Natural killer cell (primary cell): ENCODE data around the gene PCDHB13. TPM values are rescaled to one million over a fixed set of nuclear protein-coding genes. Genes with fewer than 3 reads are reported as not detected.
"Not testable (repeated sequence)": the region's sequence is repeated elsewhere in the genome, so short reads cannot be mapped to it uniquely, and the experiment has no call there.

Experiments used
- ATAC-seq, 3 donors: fragments of 150-1000 bp in 2 of 3; fragments of 200-7000 bp in 1 of 3; cut with Tn5 transposase; 1 replicate in 1 of 3; 2 replicates in 2 of 3; pipeline ENCODE4 v1.10.0; 2021; ENCODE audit warnings: mild to moderate bottlenecking in 2 of 3, moderate library complexity in 2 of 3
- DNase-seq, 2 donors: peaks; one replicate each; pipeline versions ENCODE4 v3.0.0 to v3.0.0-alpha.2; 2013 to 2021; ENCODE audit warnings: mixed read lengths in 1 of 2
- H3K27ac ChIP-seq: one replicate; pipeline ENCODE4 v1.5.1; 2013; ENCODE audit warnings: mild to moderate bottlenecking, low read length
- H3K27me3 ChIP-seq: one replicate; pipeline ENCODE4 v1.6.1; 2013; ENCODE audit warnings: low read length; ENCODE audit not compliant: control insufficient read depth, insufficient read depth
- H3K36me3 ChIP-seq: one replicate; pipeline ENCODE4 v1.6.1; 2013; ENCODE audit warnings: low read length; ENCODE audit not compliant: control insufficient read depth, insufficient read depth
- H3K4me1 ChIP-seq: one replicate; pipeline ENCODE4 v1.6.1; 2013; ENCODE audit warnings: low read length; ENCODE audit not compliant: control insufficient read depth, insufficient read depth
- H3K4me3 ChIP-seq: one replicate; pipeline ENCODE4 v1.5.1; 2013; ENCODE audit warnings: low read length
- H3K9me3 ChIP-seq: one replicate; pipeline ENCODE4 v1.6.1; 2013; ENCODE audit warnings: low read length; ENCODE audit not compliant: control insufficient read depth, insufficient read depth
- H3K27ac Mint-ChIP-seq, 2 donors: one replicate each; pipeline ENCODE4 v1.8.0; 2022; ENCODE audit warnings: mild to moderate bottlenecking in 2 of 2, mixed read lengths in 2 of 2, moderate library complexity in 1 of 2
- H3K27me3 Mint-ChIP-seq, 2 donors: one replicate each; pipeline ENCODE4 v1.8.0; 2022; ENCODE audit warnings: low read depth in 2 of 2, mixed read lengths in 2 of 2
- H3K36me3 Mint-ChIP-seq: one replicate; pipeline ENCODE4 v1.8.0; 2022; ENCODE audit warnings: mixed read lengths
- H3K4me1 Mint-ChIP-seq, 2 donors: one replicate each; pipeline ENCODE4 v1.8.0; 2022; ENCODE audit warnings: mixed read lengths in 2 of 2
- H3K4me3 Mint-ChIP-seq: one replicate; pipeline ENCODE4 v1.8.0; 2022; ENCODE audit warnings: mild to moderate bottlenecking, moderate library complexity, mixed read lengths
- H3K9me3 Mint-ChIP-seq, 2 donors: one replicate each; pipeline ENCODE4 v1.8.0; 2022; ENCODE audit warnings: mixed read lengths in 2 of 2
- CTCF ChIP-seq: fragments of 200-600 bp; IDR thresholded peaks from one replicate; pipeline ENCODE4 v1.8.0; 2022; ENCODE audit warnings: antibody characterized with exemption
- WGBS: methylation state at CpG from one replicate; pipeline ENCODE4 v1.1.7; 2013; ENCODE audit warnings: missing lambda C conversion rate; ENCODE audit not compliant: insufficient coverage; 5-methylcytosine and 5-hydroxymethylcytosine counted together
- intact Hi-C: fragments of 100-400 bp; cut with micrococcal nuclease; formaldehyde crosslinking; loops from one replicate; pipeline ENCODE4 v1.14.2; 2022
- total RNA-seq, 4 donors: library from RNA; stranded (reverse); fragments of 120-200 nt in 1 of 4; gene quantifications; one replicate each; pipeline versions ENCODE4 v1.2.3 to v1.2.4, GENCODE V29; 2013 to 2022

The PCDHB13 gene
- total RNA-seq, 3 donors from 2014 or later (not counting 1 experiment from before 2014, with no cell fraction given): not detected

- H3K4me3 Mint-ChIP-seq: no peak overlapping the region
- H3K4me3 ChIP-seq: no peak overlapping the region
- 32% methylated on average over 31 of the region's 32 CpGs for WGBS
- peaks cover 11 to 16% of the 10 kb centered on the region in 2 donors for H3K9me3 Mint-ChIP-seq
- peaks cover 23% of the 10 kb centered on the region for H3K27me3 ChIP-seq
- peaks cover 0 to 6% of the 10 kb centered on the region in 2 donors for H3K27me3 Mint-ChIP-seq
- ATAC-seq (no peak), DNase-seq (no peak)
- H3K4me1 ChIP-seq: no peaks in the 10 kb centered on the region
- intact Hi-C loops: no loop called here
- peaks cover 20% of the 10 kb centered on the region for H3K36me3 Mint-ChIP-seq
- no peak overlapping the region for H3K27ac ChIP-seq
- H3K4me1 Mint-ChIP-seq: no peaks in the 10 kb centered on the region
- no peak for TF ChIP-seq CTCF
- no peaks in the 10 kb centered on the region for H3K36me3 ChIP-seq
- peaks cover 45% of the 10 kb centered on the region for H3K9me3 ChIP-seq
- no peak overlapping the region for H3K27ac Mint-ChIP-seq
Measured at GRCh38 chr5:141236516-141237313, 23.0 kb downstream of the PCDHB13 start.

- no peak for DNase-seq
- no peak overlapping the region for H3K27ac ChIP-seq
- no peaks in the 10 kb centered on the region for H3K4me1 ChIP-seq
- Mint-ChIP-seq H3K36me3 (peaks cover 36% of the 10 kb centered on the region), H3K27ac (no peak overlapping the region), H3K4me1 (no peaks in the 10 kb centered on the region), H3K4me3 (no peak overlapping the region), H3K27me3 (peaks cover 0 to 10% of the 10 kb centered on the region in 2 donors), H3K9me3 (peaks cover 9 to 16% of the 10 kb centered on the region in 2 donors)
- TF ChIP-seq CTCF: no peak
- no peaks in the 10 kb centered on the region for H3K36me3 ChIP-seq
- no peak for ATAC-seq
- H3K9me3 ChIP-seq: peaks cover 55% of the 10 kb centered on the region
- WGBS: 36% methylated on average over 43 of the region's 43 CpGs
- H3K4me3 ChIP-seq: no peak overlapping the region
- intact Hi-C loops: no loop called here
- H3K27me3 ChIP-seq: peaks cover 14% of the 10 kb centered on the region
Measured at GRCh38 chr5:141241496-141241895, 27.8 kb downstream of the PCDHB13 start.

- Histone ChIP-seq H3K27ac (no peak within 1 kb of the TSS), H3K4me3 (no peak within 1 kb of the TSS), H3K27me3 (peaks cover 5% of the 10 kb centered on the region), H3K36me3 (no peaks in the 10 kb centered on the region), H3K9me3 (peaks cover 55% of the 10 kb centered on the region), H3K4me1 (no peaks in the 10 kb centered on the region)
- no peak within 1 kb of the TSS for H3K4me3 Mint-ChIP-seq
- DNase-seq (peak in 1 of 2 donors; percentile 33), ATAC-seq (no peak)
- TF ChIP-seq CTCF: no peak
- H3K36me3 Mint-ChIP-seq: peaks cover 43% of the 10 kb centered on the region
- peaks cover 0 to 7% of the 10 kb centered on the region in 2 donors for H3K27me3 Mint-ChIP-seq
- no peak within 1 kb of the TSS for H3K27ac Mint-ChIP-seq
- 18% methylated on average over 16 of the region's 16 CpGs for WGBS
- peaks cover 14 to 20% of the 10 kb centered on the region in 2 donors for H3K9me3 Mint-ChIP-seq
- intact Hi-C loops: no loop called here
- H3K4me1 Mint-ChIP-seq: no peaks in the 10 kb centered on the region
Measured at GRCh38 chr5:141245250-141245717, 31.6 kb downstream of the PCDHB13 start, which contains the start of gene PCDHB15. TSS of gene PCDHB15 (plus strand) at chr5:141245395. CDS start at chr5:141245579, 184 bp downstream.

GRCh38 chr5:141246971-141247370, 33.3 kb downstream of the PCDHB13 start:
- WGBS: 61% methylated on average over 23 of the region's 42 CpGs
- ATAC-seq, DNase-seq, H3K36me3 ChIP-seq, H3K4me3 ChIP-seq, H3K4me3 Mint-ChIP-seq, H3K27me3 ChIP-seq, intact Hi-C loops, H3K27me3 Mint-ChIP-seq, H3K27ac ChIP-seq, H3K4me1 Mint-ChIP-seq, H3K27ac Mint-ChIP-seq, H3K4me1 ChIP-seq: not testable (repeated sequence)
- H3K9me3 ChIP-seq: peaks cover 48% of the 10 kb centered on the region
- H3K36me3 Mint-ChIP-seq: peaks cover 34% of the 10 kb centered on the region
- peaks cover 14 to 18% of the 10 kb centered on the region in 2 donors for H3K9me3 Mint-ChIP-seq

GRCh38 chr5:141247434-141247833, 33.7 kb downstream of the PCDHB13 start:
- intact Hi-C loops, H3K27me3 ChIP-seq, H3K4me3 Mint-ChIP-seq, H3K27ac Mint-ChIP-seq, ATAC-seq, H3K4me3 ChIP-seq, H3K27me3 Mint-ChIP-seq, H3K4me1 Mint-ChIP-seq, DNase-seq, H3K36me3 ChIP-seq, H3K27ac ChIP-seq, H3K4me1 ChIP-seq: not testable (repeated sequence)
- Mint-ChIP-seq H3K36me3 (peaks cover 30% of the 10 kb centered on the region), H3K9me3 (peaks cover 14 to 18% of the 10 kb centered on the region in 2 donors)
- 61% methylated on average over 34 of the region's 34 CpGs for WGBS
- H3K9me3 ChIP-seq: peaks cover 46% of the 10 kb centered on the region
